NCI-H226 (cell line): ENCODE measurements around the gene XAGE5.
"Not testable (repeated sequence)": the region's sequence is repeated elsewhere in the genome, so short reads cannot be mapped to it uniquely, and the experiment has no call there.

Source experiments
- DNase-seq: peaks from one replicate; pipeline ENCODE4 v3.0.0-alpha.2; 2015

Gene XAGE5

GRCh38 chrX:52811065-52811625 lies at the start of gene XAGE5:
Gene XAGE5, plus strand, starts transcription at chrX:52811287. Its CDS starts 1,280 bp downstream, at chrX:52812567.
- DNase-seq, result no peak

- not testable (repeated sequence) for DNase-seq
Measured at GRCh38 chrX:52765983-52766382, 45.1 kb upstream of the XAGE5 start.

- not testable (repeated sequence) for DNase-seq
Measured at GRCh38 chrX:52773504-52773903, 37.6 kb upstream of the XAGE5 start.

GRCh38 chrX:52797327-52797726 lies 13.8 kb upstream of the XAGE5 start, which contains the start of gene SPANXN5:
Gene SPANXN5, minus strand, starts transcription at chrX:52797427. Its CDS starts 79 bp downstream, at chrX:52797348.
- not testable (repeated sequence) for DNase-seq

- not testable (repeated sequence) for DNase-seq
Measured at GRCh38 chrX:52804876-52805275, 6.2 kb upstream of the XAGE5 start.

GRCh38 chrX:52819788-52820187 lies 8.7 kb downstream of the XAGE5 start:
- no peak for DNase-seq

- DNase-seq, result no peak
Measured at GRCh38 chrX:52821079-52821760, 10.1 kb downstream of the XAGE5 start.

GRCh38 chrX:52824608-52825007 lies 13.5 kb downstream of the XAGE5 start:
- DNase-seq, result no peak

- no peak for DNase-seq
Measured at GRCh38 chrX:52830551-52830950, 19.5 kb downstream of the XAGE5 start.

GRCh38 chrX:52839137-52839536 lies 28.1 kb downstream of the XAGE5 start:
- DNase-seq, result no peak

- DNase-seq, result not testable (repeated sequence)
Measured at GRCh38 chrX:52843619-52844018, 32.5 kb downstream of the XAGE5 start.

GRCh38 chrX:52852110-52852860 lies 41.2 kb downstream of the XAGE5 start:
- no peak for DNase-seq

GRCh38 chrX:52856991-52857525 lies 46.0 kb downstream of the XAGE5 start:
- not testable (repeated sequence) for DNase-seq

- no peak for DNase-seq
Measured at GRCh38 chrX:52865343-52865998, 54.4 kb downstream of the XAGE5 start.
